HepG2 (cell line): ENCODE data around the gene SH3YL1. TPM values are rescaled to one million over a fixed set of nuclear protein-coding genes. Genes with fewer than 3 reads are reported as not detected.

Source experiments
- ATAC-seq: fragments of 200-7000 bp; cut with Tn5 transposase; 3 replicates; pipeline ENCODE4 v1.9.1; 2020; ENCODE audit warnings: mild to moderate bottlenecking, moderate library complexity
- BruUV-seq: library from RNA; stranded (reverse); fragments of 400-500 nt; replicated peaks from 2 replicates; lab custom pipeline; 2021; lab: Mats Ljungman, UMichigan
- CTCF ChIA-PET: fragments of 300-600 bp; formaldehyde crosslinking; extraction: SDS; loops from one replicate; lab custom pipeline; 2021; ENCODE audit warnings: low total read pairs, inconsistent platforms, low intra/inter-chr PET ratio; lab: Yijun Ruan, JAX
- POLR2A ChIA-PET: fragments of 350-600 bp; sonication (Branson Sonifier 250); formaldehyde crosslinking; loops from one replicate; lab custom pipeline; 2020; ENCODE audit warnings: antibody characterized with exemption, inconsistent platforms; lab: Yijun Ruan, JAX
- DNase-seq: peaks from one replicate; pipeline ENCODE4 v3.0.0-alpha.2; 2015; ENCODE audit warnings: low spot score
- FAIRE-seq: peaks from 3 replicates; lab custom pipeline; 2011; peaks lifted over from hg19 to GRCh38; lab: Jason Lieb, UNC
- H2AFZ ChIP-seq: one replicate; pipeline ENCODE4 v1.6.1; 2011; ENCODE audit warnings: low read length, inconsistent platforms
- H3K27ac ChIP-seq: fragments of 300-600 bp; 3 replicates; pipeline ENCODE4 v1.8.0; 2011; ENCODE audit warnings: mixed run types, mild to moderate bottlenecking, mixed read lengths, low read length, inconsistent platforms; ENCODE audit not compliant: insufficient read depth; ENCODE audit errors: extremely low read length
- H3K27me3 ChIP-seq, 2 experiments: fragments of 200-600 bp in 1 of 2; 2 replicates in 1 of 2; 3 replicates in 1 of 2; pipeline versions ENCODE4 v1.6.0 to v1.8.0; 2011; ENCODE audit warnings: low read length in 2 of 2, mild to moderate bottlenecking in 2 of 2, moderate library complexity in 2 of 2, inconsistent platforms in 1 of 2; ENCODE audit not compliant: insufficient read depth in 2 of 2, control insufficient read depth in 1 of 2
- H3K36me3 ChIP-seq, 2 experiments: fragments of 200-600 bp in 1 of 2; replicated peaks in 1 of 2; 2 replicates in 1 of 2; 3 replicates in 1 of 2; pipeline versions ENCODE4 v1.5.1 to v1.8.0; 2011; ENCODE audit warnings: low read length in 2 of 2, inconsistent platforms in 1 of 2; ENCODE audit not compliant: insufficient read depth in 2 of 2, control insufficient read depth in 1 of 2
- H3K4me1 ChIP-seq: 2 replicates; pipeline ENCODE4 v1.5.1; 2012; ENCODE audit warnings: low read length, inconsistent platforms; ENCODE audit not compliant: insufficient read depth
- H3K4me2 ChIP-seq: 2 replicates; pipeline ENCODE4 v1.6.0; 2011; ENCODE audit warnings: low read depth, low read length, inconsistent platforms
- H3K4me3 ChIP-seq, 3 experiments: fragments of 200-600 bp in 1 of 3; sonication (generic), shearing (Covaris generic) in 1 of 3; replicated peaks in 1 of 3; 2 replicates each; pipeline ENCODE4 v1.5.1; 2011 to 2016; ENCODE audit warnings: low read length in 3 of 3, inconsistent platforms in 2 of 3, low read depth in 2 of 3, mild to moderate bottlenecking in 2 of 3, control low read depth in 1 of 3, mixed read lengths in 1 of 3; ENCODE audit not compliant: insufficient read depth in 1 of 3
- H3K79me2 ChIP-seq: one replicate; pipeline ENCODE4 v1.6.1; 2011; ENCODE audit warnings: low read length, inconsistent platforms; ENCODE audit not compliant: insufficient read depth
- H3K9ac ChIP-seq: 2 replicates; pipeline ENCODE4 v1.6.0; 2011; ENCODE audit warnings: mild to moderate bottlenecking, low read depth, low read length, inconsistent platforms; ENCODE audit not compliant: insufficient read depth
- H3K9me3 ChIP-seq: 2 replicates; pipeline ENCODE4 v1.5.1; 2012; ENCODE audit warnings: mild to moderate bottlenecking, low read length
- H4K20me1 ChIP-seq: 2 replicates; pipeline ENCODE4 v1.6.0; 2011; ENCODE audit warnings: inconsistent platforms, mild to moderate bottlenecking, low read length, moderate library complexity; ENCODE audit not compliant: insufficient read depth
- CEBPB ChIP-seq: IDR thresholded peaks from 2 replicates; pipeline ENCODE4 v1.6.1; 2011; ENCODE audit warnings: low read depth, low read length, improper control_type of control experiment, borderline replicate concordance
- LCORL ChIP-seq, 2 experiments: fragments of 450-650 bp in 1 of 2; sonication (generic) in 1 of 2; formaldehyde crosslinking in 1 of 2; IDR thresholded peaks; 2 replicates each; pipeline versions ENCODE4 v1.5.0 to v1.6.1; 2017 to 2020; ENCODE audit warnings: antibody characterized with exemption in 1 of 2, missing genetic modification reagents in 1 of 2
- RBM22 ChIP-seq: fragments of 200-400 bp; formaldehyde crosslinking; optimal IDR thresholded peaks from 2 replicates; pipeline ENCODE3; 2017; ENCODE audit warnings: mild to moderate bottlenecking, low read length, moderate library complexity
- TRIM24 ChIP-seq: sonication (generic); formaldehyde crosslinking; IDR thresholded peaks from 2 replicates; pipeline ENCODE4 v1.8.0; 2022; ENCODE audit warnings: mild to moderate bottlenecking, missing genetic modification reagents
- YEATS2 ChIP-seq: sonication (generic); formaldehyde crosslinking; IDR thresholded peaks from 2 replicates; pipeline ENCODE4 v1.4.0; 2020; ENCODE audit warnings: missing genetic modification reagents, borderline replicate concordance
- ZBTB7B ChIP-seq: sonication (generic); formaldehyde crosslinking; IDR thresholded peaks from 2 replicates; pipeline ENCODE4 v1.4.0; 2020; ENCODE audit warnings: missing genetic modification reagents
- ZNF605 ChIP-seq: sonication (generic); formaldehyde crosslinking; IDR thresholded peaks from 2 replicates; pipeline ENCODE4 v1.8.0; 2022; ENCODE audit warnings: mild to moderate bottlenecking, missing genetic modification reagents
- WGBS: methylation state at CpG from one replicate; pipeline ENCODE4 v1.1.6; 2017; ENCODE audit warnings: low lambda C conversion rate; 5-methylcytosine and 5-hydroxymethylcytosine counted together
- in situ Hi-C: cut with HindIII; loops from 2 replicates; pipeline ENCODE4 v1.10.0; 2017; ENCODE audit warnings: low pct_unique_long_range_greater_than_20kb; ENCODE audit not compliant: extremely low pct_ligation_motif_present
- intact Hi-C: fragments of 100-400 bp; cut with micrococcal nuclease; formaldehyde crosslinking; loops from one replicate; pipeline ENCODE4 v1.10.0; 2022; ENCODE audit not compliant: unreplicated experiment
- polyA plus RNA-seq, 8 experiments: library from polyadenylated mRNA; depleted of rRNA in 3 of 8; stranded (reverse) in 7 of 8; unstranded in 1 of 8; fragments of >200 nt; fragmentation: Illumina TruSeq in 4 of 8; extraction: Trizol in 4 of 8; gene quantifications; 2 replicates each; pipeline versions ENCODE4 v1.2.1 to v1.2.3, GENCODE V29; 2011 to 2016; ENCODE audit warnings: low read depth in 4 of 8, missing spikeins in 1 of 8, mixed read lengths in 1 of 8; ENCODE audit not compliant: insufficient read depth in 1 of 8
- total RNA-seq, 5 experiments: library from RNA; depleted of rRNA; stranded (reverse); fragments of >200 nt; fragmentation: Illumina TruSeq; extraction: Trizol; gene quantifications; 2 replicates each; pipeline ENCODE4 v1.2.3, GENCODE V29; 2016; ENCODE audit warnings: low read depth in 1 of 5

SH3YL1 gene
- total and polyA plus RNA-seq, 2 of the 13 experiments (the other 11 are each of a cell fraction or from before 2014, with no cell fraction given) = 13.0 to 48.2 TPM

GRCh38 chr2:279956-280649, 16.3 kb upstream of the SH3YL1 start:
- Histone ChIP-seq H3K4me2 (no peak overlapping the region), H3K36me3 (peaks cover 31 to 63% of the 10 kb centered on the region in 2 experiments), H3K27me3 (no peaks in the 10 kb centered on the region), H2AFZ (no peak overlapping the region), H3K9me3 (no peaks in the 10 kb centered on the region), H3K79me2 (peaks cover 39% of the 10 kb centered on the region), H3K9ac (no peak overlapping the region), H3K27ac (no peak overlapping the region), H4K20me1 (peaks cover 13% of the 10 kb centered on the region; the same call in 1 of the 2 replicates), H3K4me3 (no peak overlapping the region), H3K4me1 (no peaks in the 10 kb centered on the region)
- TF ChIP-seq ZNF605 (CRISPR knock-in tag) (no peak), TRIM24 (CRISPR knock-in tag) (no peak), ZBTB7B (CRISPR knock-in tag) (no peak), RBM22 (peak; percentile 59), LCORL (IDR thresholded peaks at IDR 0.05) (no peak), LCORL (CRISPR knock-in tag; IDR thresholded peaks at IDR 0.05) (no peak)
- FAIRE-seq (no peak), DNase-seq (no peak), ATAC-seq (no peak)
- intact Hi-C loops = no loop called here
- in situ Hi-C loops = no loop called here
- ChIA-PET POLR2A (interaction anchor here (0.8 kb wide), 2 partner anchors 8 to 105 kb away, joined by 3 to 4 read pairs; no protein-coding TSS in a partner anchor), CTCF (interaction anchor here (2.0 kb wide), 1 partner anchor 33 kb away, joined by 5 read pairs; no protein-coding TSS in a partner anchor)
- 91% methylated on average over 4 of the region's 4 CpGs for WGBS
- BruUV-seq = no TSS peak

- intact Hi-C loops = no loop called here
Observed at GRCh38 chr2:279366-279765, 15.5 kb upstream of the SH3YL1 start.

More at GRCh38 chr2:279366-279765, 15.5 kb upstream of the SH3YL1 start:
- Histone ChIP-seq H4K20me1 (peaks cover 17% of the 10 kb centered on the region; the same call in 1 of the 2 replicates), H3K79me2 (peaks cover 47% of the 10 kb centered on the region), H3K27ac (no peak overlapping the region), H3K9me3 (no peaks in the 10 kb centered on the region), H3K4me3 (no peak overlapping the region), H3K36me3 (peaks cover 35 to 70% of the 10 kb centered on the region in 2 experiments), H3K4me1 (no peaks in the 10 kb centered on the region), H3K9ac (no peak overlapping the region), H3K27me3 (no peaks in the 10 kb centered on the region), H3K4me2 (no peak overlapping the region), H2AFZ (no peak overlapping the region)
- ATAC-seq (no peak), DNase-seq (no peak), FAIRE-seq (no peak)
- TF ChIP-seq CEBPB = peak; percentile 67; the same call in 1 of the 2 replicates
- no peak for TF ChIP-seq YEATS2 (CRISPR knock-in tag)
- ChIA-PET CTCF (interaction anchor here (2.0 kb wide), 1 partner anchor 33 kb away, joined by 5 read pairs; no protein-coding TSS in a partner anchor), POLR2A (no interaction called here)
- BruUV-seq = no TSS peak
- in situ Hi-C loops = no loop called here
- 88% methylated on average over 4 of the region's 4 CpGs for WGBS
